Activated CD8-positive, alpha-beta memory T cell treated with anti-CD3 and anti-CD28 coated beads for 4 hours (primary cell): ENCODE measurements around the gene SLC25A52.
"Not testable (repeated sequence)": the region's sequence is repeated elsewhere in the genome, so short reads cannot be mapped to it uniquely, and the experiment has no call there.

Experiments used
- DNase-seq, 2 donors: peaks; one replicate each; pipeline ENCODE4 v3.0.0-alpha.2; 2020; ENCODE audit warnings: low read depth in 2 of 2

Gene SLC25A52

DNA sequence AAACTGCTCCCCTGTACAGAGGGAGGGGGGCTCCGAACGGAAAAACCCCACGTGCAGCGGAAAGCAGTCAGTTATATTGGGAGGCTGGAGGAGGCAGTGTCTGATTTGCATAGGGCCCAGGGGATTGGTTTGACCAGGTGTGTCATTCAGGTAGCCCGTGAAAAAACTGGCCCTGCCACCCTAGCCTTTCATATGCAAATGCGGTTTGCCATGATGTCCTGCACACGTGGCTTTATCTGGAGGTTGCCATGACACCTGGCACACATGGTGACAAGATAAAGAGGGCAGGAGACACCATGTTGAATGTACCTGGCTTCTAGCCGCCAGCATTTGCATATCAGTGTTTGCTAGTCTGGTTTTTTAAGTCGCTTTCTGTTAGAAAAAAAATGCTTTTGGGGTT is 20.5 kb downstream of the SLC25A52 start:
- DNase-seq, result no peak

DNA sequence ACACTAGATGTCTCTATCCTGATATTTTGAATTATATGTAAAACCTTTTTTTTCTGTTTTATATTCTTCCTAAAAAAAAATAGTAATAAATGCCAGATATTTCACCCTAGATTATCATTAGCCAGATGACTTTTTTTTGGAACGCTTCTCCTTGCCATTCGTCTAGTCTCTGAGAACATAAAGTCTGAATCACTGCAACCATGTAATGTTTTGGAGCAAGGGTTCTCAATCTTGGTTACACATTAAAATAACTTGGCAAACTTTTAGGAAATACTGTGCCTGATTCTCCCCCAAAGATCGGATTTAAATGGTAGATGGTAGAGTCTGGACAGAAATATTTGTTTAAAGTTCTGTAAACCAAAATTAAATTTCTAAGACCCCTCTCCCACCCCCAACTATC is 21.0 kb downstream of the SLC25A52 start:
- DNase-seq, result no peak

- no peak for DNase-seq
Measured at GRCh38 chr18:31738460-31739407, 21.9 kb downstream of the SLC25A52 start.

GRCh38 chr18:31736630-31737029 is 24.1 kb downstream of the SLC25A52 start:
- no peak for DNase-seq

GRCh38 chr18:31731628-31732027 is 29.1 kb downstream of the SLC25A52 start:
- DNase-seq, result no peak

GRCh38 chr18:31729196-31729595 is 31.5 kb downstream of the SLC25A52 start:
- not testable (repeated sequence) for DNase-seq

DNA sequence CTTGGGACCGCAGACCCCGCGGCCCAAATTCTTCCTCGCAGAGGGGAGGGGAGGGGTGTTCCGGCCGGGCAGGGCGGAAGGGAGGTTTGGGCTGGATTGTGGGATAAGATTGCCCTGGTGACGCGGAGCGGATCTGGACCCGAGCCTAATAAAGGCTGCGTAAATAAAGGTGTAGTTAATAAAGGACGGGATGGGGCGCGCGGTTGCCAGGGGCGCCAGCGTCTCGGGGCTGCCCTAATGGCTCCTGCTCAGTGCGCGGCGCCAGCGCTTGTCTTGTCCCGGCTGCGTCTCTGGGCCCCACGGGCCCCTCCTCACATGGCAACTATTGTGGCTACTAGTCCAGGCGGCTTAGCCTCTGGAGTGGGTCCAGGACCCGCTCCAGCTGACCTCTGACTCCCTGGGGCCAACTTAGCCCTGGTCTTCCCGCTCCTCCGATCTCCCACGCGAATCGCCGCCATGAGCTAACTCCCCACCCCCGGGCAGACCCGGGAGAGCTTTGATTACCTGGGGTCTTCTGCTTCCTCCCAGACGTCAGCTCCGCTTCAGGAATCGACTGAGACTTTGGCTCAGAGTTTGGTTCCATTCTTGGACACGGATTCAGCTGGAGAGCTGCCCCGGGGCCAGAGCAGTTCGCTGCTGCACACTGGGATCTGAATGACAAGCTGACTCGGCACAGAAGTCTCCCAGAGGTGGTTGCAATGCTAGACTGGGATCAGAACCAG is 36.5 kb downstream of the SLC25A52 start:
- DNase-seq, result no peak

DNA sequence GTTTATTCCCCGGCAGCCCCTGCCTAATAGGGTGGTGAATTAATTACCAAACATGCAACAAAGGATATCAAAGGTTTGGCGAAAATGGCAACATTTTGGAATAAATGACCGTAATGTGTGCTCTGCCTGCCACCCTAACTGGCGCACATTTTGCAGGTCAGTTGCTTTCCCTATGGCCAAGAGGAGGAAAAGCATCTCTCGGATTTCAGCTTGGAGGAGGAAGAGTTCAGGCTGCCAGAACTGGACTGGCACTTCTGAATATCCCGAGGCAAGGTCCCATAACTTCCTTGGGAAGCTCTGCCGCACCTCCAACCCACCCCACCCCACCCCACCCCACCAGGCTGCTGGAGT is 37.1 kb downstream of the SLC25A52 start:
- no peak for DNase-seq

DNA sequence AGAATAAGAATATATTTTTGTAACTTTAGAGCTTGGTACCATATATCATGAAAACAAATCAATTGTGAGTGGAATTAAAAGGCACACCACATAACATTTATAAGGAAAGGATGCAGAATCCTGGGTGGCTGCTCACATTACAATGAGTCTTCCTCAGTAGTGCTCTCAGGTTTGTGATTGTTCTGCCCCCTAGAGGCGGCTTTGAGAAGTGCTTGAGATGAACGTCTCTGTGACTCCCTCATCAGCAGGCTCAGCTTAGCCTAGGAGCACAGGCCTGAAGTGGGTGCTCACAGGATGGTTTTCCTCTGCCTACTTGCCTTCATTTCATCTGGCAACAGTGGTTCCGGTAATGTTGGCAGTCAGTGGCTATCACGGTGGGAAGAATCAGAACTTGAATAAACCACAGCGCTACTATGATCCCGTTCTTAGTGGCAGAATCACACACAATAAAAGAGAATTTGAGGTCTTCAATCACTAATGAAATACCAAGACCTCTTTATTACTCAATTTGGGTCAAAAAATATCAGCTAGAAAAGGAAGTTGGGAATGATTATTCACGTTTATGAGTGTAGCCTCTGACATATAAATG is 38.2 kb downstream of the SLC25A52 start:
- peak; percentile 39 to 43 for DNase-seq

DNA sequence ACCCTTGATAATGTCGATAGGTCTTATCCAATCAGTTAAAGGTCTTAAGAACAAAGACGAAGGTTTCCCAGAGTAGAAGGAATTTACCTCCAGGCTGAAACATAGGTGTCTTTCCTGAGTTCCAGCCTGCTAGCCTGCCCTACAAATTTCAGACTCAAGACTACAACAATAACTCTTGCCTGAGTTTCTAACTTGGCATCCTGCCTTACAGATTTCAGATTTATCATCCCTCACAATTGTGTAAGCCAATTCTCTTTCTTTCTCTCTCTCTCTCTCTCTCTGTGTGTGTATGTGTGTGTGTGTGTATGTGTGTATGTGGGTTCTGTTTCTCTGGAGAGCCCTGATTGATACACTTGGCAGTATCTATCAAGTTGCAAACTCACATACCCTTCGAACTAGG is 39.1 kb downstream of the SLC25A52 start:
- no peak for DNase-seq

GRCh38 chr18:31720867-31721266 is 39.8 kb downstream of the SLC25A52 start:
- no peak for DNase-seq

- DNase-seq, result no peak
Measured at GRCh38 chr18:31719363-31720006, 41.2 kb downstream of the SLC25A52 start.

- no peak for DNase-seq
Measured at GRCh38 chr18:31718386-31718785, 42.3 kb downstream of the SLC25A52 start.

- no peak for DNase-seq
Measured at GRCh38 chr18:31716362-31716761, 44.3 kb downstream of the SLC25A52 start.

DNA sequence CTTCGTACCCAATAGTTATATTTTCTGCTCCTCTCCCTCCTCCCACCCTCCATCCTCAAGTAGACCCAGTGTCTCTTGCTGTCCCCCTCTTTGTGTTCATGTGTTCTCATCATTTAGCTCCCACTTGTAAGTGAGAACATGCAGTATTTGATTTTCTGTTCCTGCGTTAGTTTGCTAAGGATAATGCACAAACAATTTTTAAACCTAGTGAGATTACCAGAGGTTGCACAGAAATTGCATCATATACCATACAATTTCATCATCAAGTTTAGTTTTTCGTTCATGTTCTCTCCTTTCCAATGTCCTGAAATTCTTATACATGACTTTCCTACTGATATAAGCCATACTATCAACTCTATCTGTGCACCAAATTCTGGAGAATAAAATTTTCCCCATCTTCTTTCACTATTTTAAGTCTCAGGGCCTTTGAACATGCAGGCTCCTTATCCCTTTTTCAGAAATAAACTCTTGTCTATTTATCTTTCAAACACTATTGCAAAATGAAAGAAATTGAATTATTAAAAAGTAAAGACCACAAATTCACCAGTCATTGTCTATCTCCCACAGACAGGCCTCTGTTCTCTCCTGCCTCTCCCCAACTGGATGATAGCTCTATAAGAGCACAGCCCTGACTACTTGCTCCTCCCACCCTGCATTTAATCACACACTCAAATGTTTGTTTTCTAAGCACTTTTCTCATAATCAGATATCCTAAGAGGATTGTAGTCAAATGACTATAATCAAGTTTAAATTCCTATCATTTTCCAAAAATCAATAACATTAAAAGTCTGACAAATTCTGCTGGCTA is 49.1 kb downstream of the SLC25A52 start:
- DNase-seq, result no peak

DNA sequence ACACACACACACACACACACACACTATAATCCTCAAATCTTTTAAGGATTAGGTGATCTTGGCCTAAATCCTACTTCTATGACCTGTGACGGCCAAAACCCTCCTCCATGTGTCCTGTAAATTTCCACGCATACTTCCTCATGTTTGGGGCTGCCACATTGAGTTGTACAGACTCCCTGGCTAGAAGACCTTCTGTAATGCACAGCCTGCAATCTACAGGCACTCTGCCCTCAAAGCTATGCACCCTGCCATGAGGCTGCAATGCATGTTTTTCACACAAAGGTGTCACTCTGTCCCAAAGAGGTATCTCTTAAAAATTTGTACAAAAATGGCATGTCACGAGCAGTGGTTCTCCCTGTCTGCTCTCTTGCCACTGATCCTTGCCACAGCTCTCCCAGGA is 49.9 kb downstream of the SLC25A52 start:
- no peak for DNase-seq
